ENCODE data around the gene MED7.
"Not testable (repeated sequence)": the region's sequence is repeated elsewhere in the genome, so short reads cannot be mapped to it uniquely, and the experiment has no call there.

MED7 gene

DNA sequence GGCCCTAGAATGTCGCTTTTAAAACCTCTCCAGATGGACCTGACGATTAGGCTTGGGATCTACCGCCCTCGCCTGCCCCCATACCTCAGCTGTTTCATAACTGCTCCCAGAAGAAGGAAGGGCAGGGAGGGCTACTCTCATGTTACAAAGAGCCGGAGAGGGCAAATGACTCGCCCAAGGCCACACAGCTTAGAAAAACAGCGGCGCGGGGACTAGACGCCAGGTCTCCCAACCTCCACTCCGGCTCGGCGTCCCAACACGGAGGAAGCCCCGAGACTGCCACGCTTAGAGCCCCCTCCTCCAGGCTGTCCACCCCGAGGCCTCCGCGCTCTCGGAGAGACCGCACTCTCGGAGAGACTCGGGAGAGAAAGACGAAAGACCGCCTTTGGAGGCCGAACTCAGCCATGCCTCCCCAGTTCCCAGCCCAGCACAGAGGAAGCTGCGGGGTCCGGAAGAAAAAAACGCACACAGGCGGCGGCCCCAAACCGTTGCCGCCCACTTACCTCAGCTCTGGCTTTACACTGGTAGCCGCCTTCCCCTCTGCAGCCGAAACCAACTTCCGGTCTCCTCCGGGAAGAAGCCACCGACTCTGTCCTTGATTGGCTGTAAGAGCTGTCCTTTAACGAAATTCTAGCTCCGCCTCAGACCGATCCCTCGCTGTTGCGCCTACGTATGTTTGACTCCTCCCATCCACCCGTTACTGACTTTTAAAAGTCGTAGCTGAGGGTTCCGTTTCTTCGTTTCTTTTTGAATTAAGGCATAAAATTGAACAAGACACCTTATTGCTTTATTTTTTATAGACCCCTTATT is at the start of gene MED7:
Gene MED7, minus strand, starts transcription at position 549 of the 810 bp plus-strand sequence. CDS start 3,434 bp downstream, outside the sequence.
- DNase-seq (ENCODE audit: low read depth in 2 of 2) = peak; percentile 68 to 87

DNA sequence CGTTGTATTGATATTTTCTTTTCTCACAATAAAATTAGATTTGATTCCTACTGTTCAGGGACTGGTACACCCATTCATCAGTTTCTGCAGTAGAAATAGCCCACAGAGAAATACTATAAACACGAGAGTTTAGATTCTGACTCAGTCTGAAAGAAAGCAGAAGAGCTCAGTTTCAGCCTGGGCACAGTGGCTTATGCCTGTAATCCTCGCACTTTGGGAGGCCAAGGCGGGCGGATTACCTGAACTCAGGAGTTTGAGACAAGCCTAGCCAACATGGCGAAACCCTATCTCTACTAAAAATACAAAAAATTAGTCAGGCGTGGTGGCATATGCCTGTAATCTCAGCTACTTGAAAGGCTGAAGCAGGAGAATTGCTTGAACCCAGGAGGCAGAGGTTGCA is 46.6 kb upstream of the MED7 start:
- DNase-seq (ENCODE audit: low read depth in 2 of 2) = peak in 1 of 2 donors; percentile 36

DNA sequence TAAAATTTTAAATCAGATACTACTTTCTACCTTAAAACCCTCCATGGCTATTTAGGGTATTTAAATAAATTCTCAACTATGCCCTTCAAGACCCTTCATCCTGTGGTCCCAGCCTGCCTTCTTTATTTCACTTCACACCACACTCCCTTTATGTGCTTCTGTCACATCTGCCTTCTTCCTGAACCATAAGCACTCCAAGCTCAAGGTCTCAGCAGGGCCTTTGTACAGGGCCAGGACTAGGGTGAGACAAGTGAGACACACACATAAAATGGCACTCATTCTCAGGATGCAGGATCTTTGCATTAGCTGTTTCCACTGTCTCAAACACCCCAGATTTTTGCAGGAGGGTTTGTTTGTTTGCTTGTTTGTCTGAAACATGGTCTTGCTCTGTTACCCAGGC is 45.6 kb upstream of the MED7 start:
- DNase-seq (ENCODE audit: low read depth in 2 of 2) = no peak

- no peak for DNase-seq (ENCODE audit: low read depth in 2 of 2)
Measured at GRCh38 chr5:157187046-157187754, 44.5 kb upstream of the MED7 start.

DNA sequence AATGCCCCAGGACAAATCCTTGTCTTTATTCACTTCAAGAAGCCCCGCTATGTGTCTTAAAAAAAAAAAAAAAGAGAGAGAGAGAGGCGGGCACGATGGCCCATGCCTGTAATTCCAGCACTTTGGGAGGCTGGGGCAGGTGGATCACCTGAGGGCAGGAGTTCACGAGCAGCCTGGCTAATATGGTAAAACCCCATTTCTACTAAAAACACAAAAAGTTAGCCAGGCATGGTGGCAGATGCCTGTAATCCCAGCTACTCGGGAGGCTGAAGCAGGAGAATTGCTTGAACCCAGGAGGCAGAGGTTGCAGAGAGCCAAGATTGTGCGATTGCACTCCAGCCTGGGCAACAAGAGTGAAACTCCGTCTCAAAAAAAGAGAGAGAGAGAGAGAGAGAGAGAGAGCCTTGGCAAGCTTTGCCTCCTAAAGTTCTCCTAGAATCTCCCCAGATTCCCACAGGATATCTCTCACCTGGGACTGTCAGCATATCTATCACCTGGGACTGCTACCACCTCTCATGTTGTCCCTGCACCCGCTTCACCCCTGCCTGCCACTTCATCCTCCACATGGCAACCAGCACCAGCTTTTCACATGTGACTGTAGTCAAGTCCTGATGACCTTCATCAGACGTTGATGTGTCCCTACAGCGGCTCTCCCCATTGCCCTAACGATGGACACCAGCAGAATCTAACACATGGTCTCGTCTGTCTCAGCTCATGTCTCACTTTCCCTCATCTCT is 43.8 kb upstream of the MED7 start:
- no peak for DNase-seq (ENCODE audit: low read depth in 2 of 2)

GRCh38 chr5:157185122-157185521 is 42.5 kb upstream of the MED7 start:
- not testable (repeated sequence) for DNase-seq (ENCODE audit: low read depth in 2 of 2)

GRCh38 chr5:157184117-157184670 is 41.5 kb upstream of the MED7 start:
- DNase-seq (ENCODE audit: low read depth in 2 of 2) = no peak

- DNase-seq (ENCODE audit: low read depth in 2 of 2) = no peak
Measured at GRCh38 chr5:157182143-157182757, 39.6 kb upstream of the MED7 start.

DNA sequence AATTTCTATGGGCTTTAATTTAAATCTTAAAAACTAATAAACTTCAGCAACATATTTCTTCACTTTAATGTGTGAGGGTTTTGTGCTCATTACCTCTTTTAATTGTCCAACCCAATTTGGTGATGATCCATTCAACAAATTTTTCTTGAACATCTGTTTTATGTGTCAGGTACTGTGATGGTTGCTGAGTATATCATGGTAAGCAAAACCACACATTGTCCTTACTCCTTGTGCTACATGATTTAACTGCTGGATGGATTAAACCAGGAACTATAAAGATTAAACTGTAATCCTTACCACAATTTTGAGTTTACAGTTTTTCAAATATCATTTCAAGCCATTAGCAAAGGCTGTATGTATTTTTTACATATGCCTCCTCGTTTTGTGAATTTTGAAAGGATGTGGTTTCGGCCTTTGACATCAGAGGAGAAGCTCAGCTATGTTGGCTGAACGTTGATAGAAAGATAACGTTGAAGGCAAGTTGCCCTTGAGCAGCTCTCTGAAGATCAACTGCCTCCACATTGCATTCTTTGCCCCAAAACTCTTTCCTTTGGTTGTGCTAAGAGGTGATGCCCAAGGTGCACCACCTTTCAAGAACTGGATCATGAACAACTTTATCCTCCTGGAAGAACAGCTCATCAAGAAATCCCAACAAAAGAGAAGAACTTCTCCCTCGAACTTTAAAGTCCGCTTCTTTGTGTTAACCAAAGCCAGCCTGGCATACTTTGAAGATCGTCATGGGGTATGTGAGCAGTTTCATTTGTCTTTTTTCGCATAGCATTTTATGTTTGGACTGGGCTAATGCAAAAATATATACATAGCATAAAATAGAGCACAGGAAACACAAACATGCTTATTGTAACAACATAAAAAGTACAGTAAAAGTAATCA is 38.0 kb upstream of the MED7 start, which contains the start of gene ITK:
Gene ITK, plus strand, starts transcription at position 467 of the 891 bp plus-strand sequence. Its CDS starts 138 bp downstream, at position 605.
- no peak for DNase-seq (ENCODE audit: low read depth in 2 of 2)

DNA sequence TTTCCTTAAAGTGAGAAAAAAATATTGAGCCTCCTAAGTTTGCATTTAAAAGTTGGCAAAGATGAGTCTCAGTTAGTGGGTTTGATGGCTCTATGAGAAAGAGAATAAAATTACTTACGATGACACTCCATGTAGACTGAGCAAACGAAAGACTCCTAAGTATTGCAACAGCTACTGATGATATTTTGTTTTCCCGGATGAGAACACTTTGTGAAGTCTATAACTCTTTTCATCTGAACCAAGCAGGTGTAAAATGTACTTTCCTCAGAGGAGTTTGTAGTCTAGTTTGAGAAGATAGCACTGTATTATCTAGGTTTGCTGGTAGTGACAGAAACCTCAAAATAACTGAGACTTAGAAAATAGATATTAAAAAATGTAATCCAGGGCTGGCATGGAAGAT is 36.3 kb upstream of the MED7 start:
- DNase-seq (ENCODE audit: low read depth in 2 of 2) = no peak

DNA sequence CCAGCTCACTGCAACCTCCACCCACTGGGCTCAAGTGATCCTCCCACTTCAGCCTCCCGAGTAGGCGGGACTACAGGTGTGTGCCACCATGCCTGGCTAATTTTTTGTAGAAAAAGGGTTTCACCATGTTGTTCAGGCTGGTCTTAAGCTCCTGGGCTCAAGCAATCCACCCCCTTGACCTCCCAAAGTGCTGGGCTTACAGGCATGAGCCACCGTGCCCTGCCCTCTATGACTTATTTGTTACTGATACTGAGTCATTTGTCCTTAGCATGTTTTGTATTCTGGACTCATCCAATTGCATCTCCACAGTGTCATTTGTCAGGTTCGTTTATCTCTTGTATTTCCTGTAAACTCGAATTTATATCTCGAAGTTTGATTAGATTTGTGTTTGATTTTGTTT is 35.3 kb upstream of the MED7 start:
- DNase-seq (ENCODE audit: low read depth in 2 of 2) = no peak

GRCh38 chr5:157175071-157175612 is 32.5 kb upstream of the MED7 start:
- DNase-seq (ENCODE audit: low read depth in 2 of 2) = no peak

- DNase-seq (ENCODE audit: low read depth in 2 of 2) = peak; percentile 74 to 76
Measured at GRCh38 chr5:157172403-157172802, 29.7 kb upstream of the MED7 start.

DNA sequence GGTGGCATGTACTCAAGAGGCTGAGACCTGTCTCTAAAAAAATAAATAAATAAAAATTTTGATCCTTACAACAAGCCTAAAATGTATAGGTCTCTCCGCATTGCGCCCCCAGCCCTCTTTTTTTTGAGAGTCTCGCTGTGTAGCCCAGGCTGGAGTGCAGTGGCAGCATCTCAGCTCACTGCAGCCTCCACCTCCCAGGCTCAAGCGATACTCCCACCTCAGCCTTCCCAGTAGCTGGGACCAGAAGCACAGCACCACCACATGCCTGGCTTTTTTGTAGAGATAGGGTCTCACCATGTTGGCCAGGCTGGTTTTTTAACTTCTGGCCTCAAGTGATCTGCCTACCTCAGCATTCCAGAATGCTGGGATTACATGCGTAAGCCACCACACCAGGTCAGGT is 25.6 kb upstream of the MED7 start:
- DNase-seq (ENCODE audit: low read depth in 2 of 2) = no peak

DNA sequence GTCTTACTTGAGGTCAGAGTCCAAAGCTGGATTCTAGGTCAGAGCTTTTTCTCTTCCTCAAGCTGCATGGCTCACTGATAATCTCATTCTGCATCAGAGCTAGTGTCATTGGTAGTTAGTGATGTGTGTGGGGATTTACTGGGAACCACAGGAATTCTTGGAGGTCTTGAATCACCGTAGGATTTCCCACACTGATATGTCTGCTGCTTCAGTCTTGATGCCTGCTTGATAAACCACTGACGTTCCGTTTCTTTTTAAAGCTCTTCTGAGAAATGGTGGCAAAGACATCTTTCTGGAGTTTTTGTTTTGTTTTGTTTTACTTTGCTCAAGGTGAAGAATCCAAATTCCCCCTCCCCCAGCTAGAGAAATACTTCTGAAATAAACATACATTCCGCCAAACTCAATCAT is 24.6 kb upstream of the MED7 start:
- DNase-seq (ENCODE audit: low read depth in 2 of 2) = no peak

DNA sequence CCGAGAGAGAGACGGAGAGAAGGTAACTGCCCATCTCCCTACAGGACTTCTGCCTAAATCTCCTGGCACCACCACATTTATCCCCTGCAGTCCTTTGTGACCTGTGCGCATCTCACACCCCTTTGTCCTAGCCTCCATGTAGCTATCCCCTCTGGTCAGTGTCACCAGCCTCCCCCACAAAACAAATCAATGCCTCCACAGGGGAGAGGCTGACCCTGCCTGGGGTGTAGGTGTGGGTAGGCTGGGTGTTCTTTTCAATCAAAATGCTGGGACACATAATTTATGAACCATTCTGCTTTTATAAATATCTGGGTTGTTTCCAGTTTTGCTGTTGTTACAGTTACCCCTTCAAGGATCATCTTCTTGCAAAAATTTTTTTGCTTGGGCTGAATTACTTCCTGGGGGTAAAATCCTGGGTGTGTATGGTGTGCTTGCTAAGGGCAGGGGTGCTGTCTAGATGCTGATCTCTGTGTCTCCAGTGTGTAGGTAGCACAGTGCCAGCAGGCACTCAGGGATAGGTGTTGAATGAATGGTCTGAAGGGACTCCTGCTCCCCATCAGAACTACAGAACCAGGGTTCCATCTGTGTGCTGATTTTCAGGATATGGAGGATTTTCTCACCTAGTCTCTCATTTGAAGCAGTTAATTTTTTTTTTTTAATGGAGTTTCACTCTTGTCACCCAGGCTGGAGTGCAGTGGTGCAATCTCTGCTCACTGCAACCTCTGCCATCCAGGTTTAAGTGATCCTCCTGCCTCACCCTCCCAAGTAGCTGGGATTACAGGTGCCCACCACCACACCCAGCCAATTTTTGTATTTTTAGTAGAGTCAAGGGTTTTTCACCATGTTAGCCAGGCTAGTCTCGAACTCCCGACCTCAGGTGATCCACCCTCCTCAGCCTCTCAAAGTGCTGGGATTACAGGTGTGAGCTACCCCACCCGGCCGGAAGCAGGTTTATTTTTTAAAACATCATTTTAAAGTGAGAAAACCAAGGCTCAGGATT is 23.8 kb upstream of the MED7 start, which contains the start of gene GARIN3:
Gene GARIN3, minus strand, starts transcription at position 51 of the 1,000 bp plus-strand sequence. CDS start 96 bp downstream, outside the sequence.
- DNase-seq (ENCODE audit: low read depth in 2 of 2) = no peak

DNA sequence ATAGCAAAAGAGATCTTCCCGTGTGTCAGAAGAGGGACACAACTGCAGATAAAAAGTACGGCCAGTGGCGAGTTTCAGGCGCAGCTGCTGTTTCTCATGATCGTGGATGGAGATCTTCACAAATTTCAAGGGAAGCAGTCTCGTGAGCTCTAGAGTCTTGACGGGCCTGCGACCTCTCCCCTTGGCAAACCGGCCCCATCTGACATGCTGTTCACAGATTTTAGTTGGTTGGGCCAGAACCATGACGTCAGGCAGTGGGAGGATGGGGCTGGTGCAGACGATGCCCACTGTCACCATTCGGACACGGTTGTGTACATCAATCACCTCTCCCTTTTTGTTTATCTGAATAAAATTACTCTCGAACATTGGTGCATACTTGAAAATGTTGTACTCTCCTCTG is 23.0 kb upstream of the MED7 start:
- no peak for DNase-seq (ENCODE audit: low read depth in 2 of 2)

- no peak for DNase-seq (ENCODE audit: low read depth in 2 of 2)
Measured at GRCh38 chr5:157165261-157165660, 22.6 kb upstream of the MED7 start.

DNA sequence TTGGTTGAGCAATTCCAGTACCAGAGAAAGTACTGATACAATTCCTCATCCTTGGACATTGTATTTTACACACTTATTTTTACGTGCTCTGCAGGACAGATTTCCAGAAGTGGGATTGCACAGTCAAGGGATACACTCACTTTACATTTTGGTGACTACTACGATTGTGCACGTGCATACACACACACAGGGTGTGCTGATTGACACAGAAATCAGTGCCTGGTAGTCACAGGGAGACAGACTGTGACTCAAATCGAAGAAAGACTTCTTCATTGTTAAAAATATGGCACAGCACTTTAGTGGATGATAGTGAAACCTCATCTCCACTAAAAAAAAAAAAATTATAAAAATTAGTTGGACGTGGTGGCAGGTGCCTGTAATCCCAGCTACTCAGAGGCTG is 21.9 kb upstream of the MED7 start:
- no peak for DNase-seq (ENCODE audit: low read depth in 2 of 2)

Measured in stimulated activated CD4-positive, alpha-beta T cell treated with anti-CD3 and anti-CD28 coated beads, Interleukin-1b, Interleukin-23, amount 100 ng/mL, for 4 hours (primary cell).